ENCODE data around the gene SLC4A1.

DNA sequence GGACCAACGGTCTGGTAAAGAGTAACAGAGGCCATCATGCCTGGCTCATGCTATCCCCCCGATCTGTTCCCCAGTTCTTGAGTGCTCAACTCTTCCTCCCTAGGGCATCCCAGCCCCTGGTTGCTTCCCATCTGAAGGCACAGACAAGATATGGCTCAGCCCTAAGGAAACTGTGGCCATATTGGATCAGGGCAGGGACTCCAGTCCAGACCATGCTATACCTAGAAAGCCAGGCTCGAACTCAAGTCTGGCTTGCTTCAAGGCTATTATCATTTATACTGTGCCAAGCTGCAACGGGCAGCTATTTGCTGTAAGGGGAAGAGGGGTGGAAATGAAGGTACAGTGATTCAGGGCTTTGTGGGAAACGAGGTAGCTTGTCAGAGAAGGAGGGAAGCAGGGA is 51.2 kb downstream of the SLC4A1 start:
- TF ChIP-seq CTCF (IDR thresholded peaks at IDR 0.05) = no peak
- no peak for TF ChIP-seq POLR2A (IDR thresholded peaks at IDR 0.05)
- no peak for TF ChIP-seq POLR2AphosphoS5 (IDR thresholded peaks at IDR 0.05)
